Measurements from ENCODE around the gene PRDX3. TPM values are rescaled to one million over a fixed set of nuclear protein-coding genes. Genes with fewer than 3 reads are reported as not detected.

Gene PRDX3
- total RNA-seq, 2 experiments from 2014 or later, result 156 to 175 TPM

DNA sequence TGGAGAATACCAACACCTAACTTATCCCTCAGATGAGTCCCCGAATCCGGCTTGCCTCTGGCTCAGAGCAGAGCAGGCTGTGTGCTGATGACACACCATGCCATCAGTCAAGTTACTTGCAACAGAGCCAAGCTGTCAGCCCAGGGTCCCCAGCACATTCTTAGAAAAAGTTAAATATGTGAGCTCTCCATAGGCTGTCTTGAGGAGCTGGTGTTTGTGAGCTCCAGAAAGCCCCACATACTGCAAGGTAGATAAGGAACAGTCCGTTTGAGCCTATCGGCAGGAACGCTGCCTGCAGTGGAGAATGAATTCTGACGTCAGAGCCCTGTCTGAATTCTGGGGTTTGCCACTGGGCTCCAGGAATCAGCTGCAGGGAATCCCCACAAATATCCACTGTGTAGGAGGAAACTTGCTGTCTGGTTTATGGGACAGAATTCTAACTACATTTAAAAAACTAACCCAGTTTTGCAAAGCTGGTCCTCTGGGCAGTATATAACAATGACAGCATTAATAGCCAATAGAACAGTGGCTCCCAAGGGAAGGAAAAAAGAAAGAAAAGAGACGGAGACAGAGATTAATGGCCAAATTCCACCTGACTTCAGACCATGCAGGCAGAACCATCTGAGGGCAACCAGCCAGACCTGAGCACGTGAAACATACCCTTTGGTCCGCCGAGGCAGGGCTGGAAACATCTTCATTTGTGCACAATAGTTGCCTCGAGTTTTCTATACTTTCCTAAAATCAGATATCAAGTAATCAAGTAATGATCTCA is 16.7 kb downstream of the PRDX3 start:
- Histone ChIP-seq H3K9me3 (ENCODE audit: low read length) (no peaks in the 10 kb centered on the region), H3K9me2 (ENCODE audit: insufficient read depth, low read length) (no peaks in the 10 kb centered on the region), H3K36me3 (ENCODE audit: insufficient read depth, low read length) (peaks cover 51% of the 10 kb centered on the region), H3K4me2 (ENCODE audit: low read length) (no peak overlapping the region), H2AFZ (ENCODE audit: low read length) (no peak overlapping the region), H3K4me3 (ENCODE audit: low read depth, low read length, poor library complexity, severe bottlenecking) (no peak overlapping the region), H3K4me1 (ENCODE audit: insufficient read depth, low read length, poor library complexity, severe bottlenecking) (peaks cover 20% of the 10 kb centered on the region), H3K27ac (ENCODE audit: low read depth, low read length, poor library complexity, severe bottlenecking) (no peak overlapping the region), H4K20me1 (ENCODE audit: insufficient read depth, low read length) (no peaks in the 10 kb centered on the region), H3K79me2 (ENCODE audit: insufficient read depth, low read depth, low read length) (peaks cover 10% of the 10 kb centered on the region; the same call in 1 of the 2 replicates)
- BruUV-seq (replicated peaks), result no TSS peak
- intact Hi-C loops (cut with micrococcal nuclease; ENCODE audit: unreplicated experiment), result no loop called here
- DNase-seq (ENCODE audit: low spot score), result no peak
- CTCF ChIA-PET (ENCODE audit: unreplicated experiment), result no interaction called here
- POLR2A ChIA-PET, result interaction anchor here (0.6 to 1.3 kb wide), 6 partner anchors 9 to 326 kb away, joined by 3 to 9 read pairs (median 4); no protein-coding TSS in a partner anchor
- TF ChIP-seq, protein P1, sequence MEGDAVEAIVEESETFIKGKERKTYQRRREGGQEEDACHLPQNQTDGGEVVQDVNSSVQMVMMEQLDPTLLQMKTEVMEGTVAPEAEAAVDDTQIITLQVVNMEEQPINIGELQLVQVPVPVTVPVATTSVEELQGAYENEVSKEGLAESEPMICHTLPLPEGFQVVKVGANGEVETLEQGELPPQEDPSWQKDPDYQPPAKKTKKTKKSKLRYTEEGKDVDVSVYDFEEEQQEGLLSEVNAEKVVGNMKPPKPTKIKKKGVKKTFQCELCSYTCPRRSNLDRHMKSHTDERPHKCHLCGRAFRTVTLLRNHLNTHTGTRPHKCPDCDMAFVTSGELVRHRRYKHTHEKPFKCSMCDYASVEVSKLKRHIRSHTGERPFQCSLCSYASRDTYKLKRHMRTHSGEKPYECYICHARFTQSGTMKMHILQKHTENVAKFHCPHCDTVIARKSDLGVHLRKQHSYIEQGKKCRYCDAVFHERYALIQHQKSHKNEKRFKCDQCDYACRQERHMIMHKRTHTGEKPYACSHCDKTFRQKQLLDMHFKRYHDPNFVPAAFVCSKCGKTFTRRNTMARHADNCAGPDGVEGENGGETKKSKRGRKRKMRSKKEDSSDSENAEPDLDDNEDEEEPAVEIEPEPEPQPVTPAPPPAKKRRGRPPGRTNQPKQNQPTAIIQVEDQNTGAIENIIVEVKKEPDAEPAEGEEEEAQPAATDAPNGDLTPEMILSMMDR (conservative IDR thresholded peaks at IDR 0.05; ENCODE audit: low read length), result no peak
- TF ChIP-seq EZH2phosphoT487 (IDR thresholded peaks at IDR 0.05; ENCODE audit: borderline replicate concordance, low read depth, low read length), result no peak

DNA sequence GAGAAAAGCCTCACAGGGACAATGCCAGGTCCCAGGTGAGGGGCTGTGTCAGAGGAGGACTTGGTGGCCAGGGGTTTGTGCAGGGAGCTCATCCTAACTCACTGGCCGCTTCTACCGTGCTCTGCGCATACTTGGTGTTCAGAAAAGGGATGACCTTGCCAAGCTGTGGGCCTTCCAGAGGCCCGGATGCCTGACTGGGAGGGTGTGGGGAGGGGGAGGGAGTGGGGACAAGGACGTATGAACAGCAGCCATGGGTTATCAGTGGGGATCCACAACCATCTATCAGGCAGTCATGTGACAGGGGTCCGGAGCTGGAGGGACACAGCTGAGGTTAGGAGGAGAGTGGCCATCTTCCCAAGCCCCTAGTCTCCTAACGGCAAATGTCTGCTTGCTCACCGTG is 19.3 kb downstream of the PRDX3 start:
- Histone ChIP-seq H3K36me3 (ENCODE audit: insufficient read depth, low read length) (peaks cover 76% of the 10 kb centered on the region), H2AFZ (ENCODE audit: low read length) (no peak overlapping the region), H3K27ac (ENCODE audit: low read depth, low read length, poor library complexity, severe bottlenecking) (no peak overlapping the region), H3K9me2 (ENCODE audit: insufficient read depth, low read length) (no peaks in the 10 kb centered on the region), H3K4me2 (ENCODE audit: low read length) (no peak overlapping the region), H3K4me1 (ENCODE audit: insufficient read depth, low read length, poor library complexity, severe bottlenecking) (peaks cover 4% of the 10 kb centered on the region), H3K79me2 (ENCODE audit: insufficient read depth, low read depth, low read length) (peaks cover 5% of the 10 kb centered on the region; the same call in 1 of the 2 replicates), H3K4me3 (ENCODE audit: low read depth, low read length, poor library complexity, severe bottlenecking) (no peak overlapping the region), H3K9me3 (ENCODE audit: low read length) (no peaks in the 10 kb centered on the region), H4K20me1 (ENCODE audit: insufficient read depth, low read length) (no peaks in the 10 kb centered on the region)
- intact Hi-C loops (cut with micrococcal nuclease; ENCODE audit: unreplicated experiment), result no loop called here
- no peak for TF ChIP-seq EZH2phosphoT487 (IDR thresholded peaks at IDR 0.05; ENCODE audit: borderline replicate concordance, low read depth, low read length)
- TF ChIP-seq, protein P1 (conservative IDR thresholded peaks at IDR 0.05; ENCODE audit: low read length), result no peak
- CTCF ChIA-PET (ENCODE audit: unreplicated experiment), result no interaction called here
- BruUV-seq (replicated peaks), result no TSS peak
- POLR2A ChIA-PET, result no interaction called here
- no peak for DNase-seq (ENCODE audit: low spot score)

DNA sequence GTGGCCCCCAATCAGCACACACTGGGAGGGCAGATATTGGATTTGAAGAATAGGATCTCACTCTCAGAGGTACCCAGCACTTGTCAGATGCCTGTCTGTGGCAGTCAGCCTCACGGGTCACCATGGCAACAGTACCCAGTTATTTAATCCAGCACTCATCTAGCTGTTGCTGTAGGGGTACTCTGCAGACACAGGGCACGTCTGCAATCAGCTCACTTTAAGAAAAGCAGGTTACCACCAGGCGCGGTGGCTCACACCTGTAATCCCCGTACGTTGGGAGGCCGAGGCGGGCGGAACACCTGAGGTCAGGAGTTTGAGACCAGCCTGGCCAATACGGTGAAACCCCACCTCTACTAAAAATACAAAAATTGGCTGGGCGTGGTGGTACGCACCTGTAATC is 25.0 kb downstream of the PRDX3 start:
- H2AFZ ChIP-seq (ENCODE audit: low read length), result no peak overlapping the region
- H3K36me3 ChIP-seq (ENCODE audit: insufficient read depth, low read length), result peaks cover 89% of the 10 kb centered on the region
- H3K9me2 ChIP-seq (ENCODE audit: insufficient read depth, low read length), result no peaks in the 10 kb centered on the region
- TF ChIP-seq EZH2phosphoT487 (IDR thresholded peaks at IDR 0.05; ENCODE audit: borderline replicate concordance, low read depth, low read length), result no peak
- TF ChIP-seq, protein P1 (conservative IDR thresholded peaks at IDR 0.05; ENCODE audit: low read length), result no peak
- H3K79me2 ChIP-seq (ENCODE audit: insufficient read depth, low read depth, low read length), result no peaks in the 10 kb centered on the region
- H3K27ac ChIP-seq (ENCODE audit: low read depth, low read length, poor library complexity, severe bottlenecking), result no peak overlapping the region
- H4K20me1 ChIP-seq (ENCODE audit: insufficient read depth, low read length), result no peaks in the 10 kb centered on the region
- intact Hi-C loops (cut with micrococcal nuclease; ENCODE audit: unreplicated experiment), result no loop called here
- H3K4me3 ChIP-seq (ENCODE audit: low read depth, low read length, poor library complexity, severe bottlenecking), result no peak overlapping the region
- H3K4me1 ChIP-seq (ENCODE audit: insufficient read depth, low read length, poor library complexity, severe bottlenecking), result peaks cover 4% of the 10 kb centered on the region
- no peak for DNase-seq (ENCODE audit: low spot score)
- no peak overlapping the region for H3K4me2 ChIP-seq (ENCODE audit: low read length)
- ChIA-PET POLR2A (interaction anchor here (0.6 to 1.1 kb wide), 3 partner anchors 9 to 1140 kb away, joined by 3 to 4 read pairs (median 3); no protein-coding TSS in a partner anchor), CTCF (ENCODE audit: unreplicated experiment) (no interaction called here)
- no TSS peak for BruUV-seq (replicated peaks)
- no peaks in the 10 kb centered on the region for H3K9me3 ChIP-seq (ENCODE audit: low read length)
